Stimulated activated naive B cell treated with anti-CD40 and anti-IgM and Interleukin-4, amounts not matched to agents 10 μg/mL and 1 μg/mL and 100 μg/mL, for 72 hours (primary cell): ENCODE data around the gene SPG7.

Experiments
- ATAC-seq, 2 donors: fragments of 150-1000 bp; cut with Tn5 transposase; replicated peaks; 2 replicates each; pipeline ENCODE4 v1.10.0; 2021; ENCODE audit warnings: moderate library complexity in 1 of 2
- DNase-seq: peaks from one replicate; pipeline ENCODE4 v3.0.0; 2021
- H3K27ac Mint-ChIP-seq: one replicate; pipeline ENCODE4 v1.8.0; 2022; ENCODE audit warnings: mild to moderate bottlenecking, mixed read lengths
- H3K27me3 Mint-ChIP-seq, 2 donors: one replicate each; pipeline ENCODE4 v1.8.0; 2022; ENCODE audit warnings: mixed read lengths in 2 of 2
- H3K36me3 Mint-ChIP-seq, 2 donors: one replicate each; pipeline ENCODE4 v1.8.0; 2022; ENCODE audit warnings: mixed read lengths in 2 of 2, mild to moderate bottlenecking in 1 of 2
- H3K4me1 Mint-ChIP-seq, 2 donors: one replicate each; pipeline ENCODE4 v1.8.0; 2022; ENCODE audit warnings: mixed read lengths in 2 of 2, mild to moderate bottlenecking in 1 of 2
- H3K4me3 Mint-ChIP-seq, 2 donors: one replicate each; pipeline ENCODE4 v1.8.0; 2022; ENCODE audit warnings: mild to moderate bottlenecking in 2 of 2, mixed read lengths in 2 of 2, moderate library complexity in 1 of 2
- H3K9me3 Mint-ChIP-seq, 2 donors: one replicate each; pipeline ENCODE4 v1.8.0; 2022; ENCODE audit warnings: mixed read lengths in 2 of 2, mild to moderate bottlenecking in 1 of 2

SPG7 gene

DNA sequence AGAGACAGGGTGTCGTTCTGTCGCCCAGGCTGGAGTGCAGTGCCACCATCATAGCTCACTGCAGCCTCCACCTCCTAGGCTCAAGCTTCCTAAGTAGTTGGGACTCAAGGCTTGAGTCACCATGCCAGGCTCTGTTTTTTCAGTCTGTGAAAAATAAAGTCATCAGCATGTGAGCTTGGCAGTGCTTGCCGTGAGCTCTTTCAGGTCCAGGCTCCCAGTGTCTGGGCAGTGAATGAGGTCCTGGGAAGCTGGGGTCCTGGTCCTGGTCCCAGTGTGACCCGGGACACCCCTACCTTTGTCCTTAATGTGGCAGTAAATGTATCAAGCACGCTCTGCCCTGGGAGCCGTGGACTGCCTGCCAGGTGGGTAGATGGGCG lies 29.3 kb downstream of the SPG7 start:
- Mint-ChIP-seq H3K4me3 (no peak overlapping the region), H3K9me3 (peaks cover 0 to 2% of the 10 kb centered on the region in 2 donors), H3K36me3 (peaks cover 53 to 59% of the 10 kb centered on the region in 2 donors), H3K27me3 (no peaks in the 10 kb centered on the region), H3K4me1 (peaks cover 15 to 22% of the 10 kb centered on the region in 2 donors), H3K27ac (no peak overlapping the region)
- ATAC-seq: no peak
- DNase-seq: no peak

DNA sequence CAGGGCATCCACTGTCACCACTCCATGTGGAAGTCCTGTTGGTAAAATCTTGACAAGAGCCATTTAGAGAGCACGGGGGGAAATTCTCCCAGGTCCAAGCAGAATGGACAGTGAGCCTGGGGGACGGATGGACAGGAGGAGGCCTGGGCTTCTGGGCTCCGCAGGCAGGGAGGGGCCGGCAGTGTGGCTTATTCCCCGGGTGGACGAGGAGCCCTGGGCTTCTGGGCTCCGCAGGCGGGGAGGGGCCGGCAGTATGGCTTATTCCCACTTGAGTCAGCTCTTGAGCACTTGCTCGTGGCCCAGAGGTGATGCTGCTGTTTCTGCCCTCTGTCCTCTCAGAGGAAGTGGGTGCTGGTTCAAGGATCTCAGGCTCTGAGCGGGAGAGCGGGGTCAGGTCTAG lies 30.1 kb downstream of the SPG7 start:
- no peak for DNase-seq
- peaks cover 0 to 2% of the 10 kb centered on the region in 2 donors for H3K9me3 Mint-ChIP-seq
- H3K27me3 Mint-ChIP-seq: no peaks in the 10 kb centered on the region
- no peak overlapping the region for H3K4me3 Mint-ChIP-seq
- no peak overlapping the region for H3K27ac Mint-ChIP-seq
- no peak for ATAC-seq
- peaks cover 48 to 56% of the 10 kb centered on the region in 2 donors for H3K36me3 Mint-ChIP-seq
- peaks cover 15 to 21% of the 10 kb centered on the region in 2 donors for H3K4me1 Mint-ChIP-seq

DNA sequence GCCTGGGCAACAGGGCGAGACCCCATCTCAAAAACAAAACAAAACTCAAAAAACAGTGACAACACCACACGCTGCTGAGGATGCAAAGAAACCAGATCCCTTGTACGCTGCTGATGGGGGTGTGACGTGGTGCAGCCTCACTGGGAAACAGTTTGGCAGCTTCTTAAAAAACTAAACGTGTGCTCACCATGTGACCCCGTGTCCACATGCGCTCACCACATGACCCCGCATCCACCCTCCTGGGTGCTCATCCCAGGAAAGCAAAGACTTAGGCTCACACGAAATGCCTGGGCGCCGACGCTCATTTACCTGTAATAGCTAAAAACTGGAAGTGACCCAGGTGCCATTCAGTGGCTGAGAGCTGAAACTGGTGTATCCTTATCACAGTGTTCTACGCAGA lies 32.4 kb downstream of the SPG7 start:
- DNase-seq (no peak), ATAC-seq (no peak)
- no peak overlapping the region for H3K4me3 Mint-ChIP-seq
- H3K9me3 Mint-ChIP-seq: no peaks in the 10 kb centered on the region
- peaks cover 0 to 1% of the 10 kb centered on the region in 2 donors for H3K4me1 Mint-ChIP-seq
- H3K36me3 Mint-ChIP-seq: peaks cover 35 to 43% of the 10 kb centered on the region in 2 donors
- no peak overlapping the region for H3K27ac Mint-ChIP-seq
- H3K27me3 Mint-ChIP-seq: no peaks in the 10 kb centered on the region

DNA sequence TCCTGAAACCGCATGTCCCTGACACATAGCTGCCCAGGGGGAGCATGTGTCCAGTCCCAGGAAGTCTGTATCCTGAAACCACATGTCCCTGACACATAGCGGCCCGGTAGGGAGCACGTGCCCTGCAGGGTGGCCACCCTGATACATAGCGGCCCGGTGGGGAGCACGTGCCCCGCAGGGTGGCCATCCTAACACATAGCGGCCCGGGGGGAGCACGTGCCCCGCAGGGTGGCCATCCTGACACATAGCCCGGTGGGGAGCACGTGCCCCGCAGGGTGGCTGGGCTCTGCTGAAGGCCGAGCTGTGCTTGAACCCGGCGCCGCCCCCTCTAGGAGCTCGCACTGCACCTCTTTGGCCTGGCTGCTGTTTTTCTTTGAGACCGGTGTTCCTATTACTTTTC lies 33.6 kb downstream of the SPG7 start:
- DNase-seq (no peak), ATAC-seq (no peak)
- no peaks in the 10 kb centered on the region for H3K9me3 Mint-ChIP-seq
- H3K4me3 Mint-ChIP-seq: no peak overlapping the region
- H3K4me1 Mint-ChIP-seq: peaks cover 0 to 2% of the 10 kb centered on the region in 2 donors
- H3K27ac Mint-ChIP-seq: no peak overlapping the region
- peaks cover 35 to 44% of the 10 kb centered on the region in 2 donors for H3K36me3 Mint-ChIP-seq
- H3K27me3 Mint-ChIP-seq: no peaks in the 10 kb centered on the region

DNA sequence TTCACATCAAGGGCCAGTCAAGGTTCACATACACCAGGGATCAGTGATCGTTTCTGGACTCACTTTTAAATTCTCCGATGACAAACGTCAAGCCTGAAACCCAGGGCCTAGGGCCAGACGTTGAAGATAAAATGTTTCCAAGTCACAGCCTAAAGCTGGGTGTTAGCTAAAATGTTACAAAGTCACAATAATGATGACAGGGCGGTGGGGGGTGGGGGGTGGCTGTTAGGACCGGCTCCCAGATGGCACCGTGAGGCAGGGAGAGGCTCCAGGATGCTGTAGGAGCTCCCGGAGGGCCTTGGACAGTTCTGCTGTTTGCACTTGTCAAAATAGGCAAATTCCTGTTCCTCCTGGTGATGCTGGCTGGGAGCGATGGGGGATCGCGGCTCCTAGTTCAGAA lies 35.9 kb downstream of the SPG7 start:
- H3K4me3 Mint-ChIP-seq: no peak overlapping the region
- no peaks in the 10 kb centered on the region for H3K27me3 Mint-ChIP-seq
- peaks cover 7 to 17% of the 10 kb centered on the region in 2 donors for H3K4me1 Mint-ChIP-seq
- no peak for ATAC-seq
- H3K9me3 Mint-ChIP-seq: no peaks in the 10 kb centered on the region
- H3K27ac Mint-ChIP-seq: no peak overlapping the region
- peaks cover 45 to 54% of the 10 kb centered on the region in 2 donors for H3K36me3 Mint-ChIP-seq
- DNase-seq: no peak

DNA sequence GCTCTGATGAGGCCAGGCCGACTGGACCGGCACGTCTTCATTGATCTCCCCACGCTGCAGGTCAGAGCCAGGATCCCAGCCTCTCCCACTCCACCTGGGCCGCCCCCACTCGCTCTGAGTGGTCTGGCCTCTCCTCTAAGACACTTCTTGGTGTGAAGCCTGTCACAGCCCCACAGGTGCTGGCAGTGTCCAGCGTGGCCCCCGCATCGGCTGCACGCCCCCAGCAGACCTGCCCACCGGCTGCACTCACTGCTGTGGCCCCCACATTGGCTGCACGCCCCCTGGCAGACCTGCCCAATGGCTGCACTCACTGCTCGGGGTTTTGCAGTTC lies 36.5 kb downstream of the SPG7 start:
- ATAC-seq (no peak), DNase-seq (no peak)
- H3K4me3 Mint-ChIP-seq: no peak overlapping the region
- H3K9me3 Mint-ChIP-seq: no peaks in the 10 kb centered on the region
- no peaks in the 10 kb centered on the region for H3K27me3 Mint-ChIP-seq
- H3K36me3 Mint-ChIP-seq: peaks cover 50 to 59% of the 10 kb centered on the region in 2 donors
- H3K27ac Mint-ChIP-seq: no peak overlapping the region
- H3K4me1 Mint-ChIP-seq: peaks cover 13 to 23% of the 10 kb centered on the region in 2 donors

DNA sequence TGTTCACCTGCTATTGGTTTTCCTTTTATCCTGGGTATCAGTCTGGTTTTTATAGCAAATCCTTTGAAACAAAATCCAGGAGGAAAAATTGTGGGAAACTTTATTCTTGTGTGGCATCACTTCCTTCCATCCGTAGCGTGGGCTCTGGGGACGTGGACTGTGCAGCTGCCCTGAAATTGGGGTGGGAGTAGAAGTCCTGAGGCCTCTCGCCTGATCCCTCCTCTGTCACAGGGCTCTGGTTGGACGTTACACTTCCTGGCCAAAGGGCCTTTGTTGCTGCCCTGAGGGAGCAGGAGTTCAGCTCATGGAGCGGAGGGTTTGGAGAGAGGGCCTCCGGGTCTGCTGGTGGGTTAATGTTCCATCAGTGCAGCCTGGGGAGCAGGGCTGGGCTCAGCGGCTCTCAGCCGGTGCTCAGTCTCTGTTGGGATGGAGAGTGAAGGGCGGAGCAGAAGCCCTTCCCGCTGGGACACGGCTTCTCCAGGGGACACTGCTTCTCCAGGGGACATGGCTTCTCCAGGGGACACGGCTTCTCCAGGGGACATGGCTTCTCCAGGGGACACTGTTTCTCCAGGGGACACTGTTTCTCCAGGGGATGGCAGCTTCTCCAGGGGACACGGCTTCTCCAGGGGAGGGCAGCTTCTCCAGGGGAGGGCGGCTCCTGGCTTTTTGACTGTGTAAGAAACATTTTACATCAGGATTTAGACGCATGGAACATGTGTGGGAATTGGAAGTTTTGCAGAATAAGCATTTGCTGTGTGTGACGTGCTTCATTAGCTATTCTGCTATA lies 37.0 kb downstream of the SPG7 start:
- H3K27ac Mint-ChIP-seq: no peak overlapping the region
- peak overlapping the region in 1 of 2 donors; percentile 30 for H3K4me3 Mint-ChIP-seq
- ATAC-seq: no peak
- H3K4me1 Mint-ChIP-seq: peaks cover 16 to 29% of the 10 kb centered on the region in 2 donors
- no peak for DNase-seq
- peaks cover 50 to 60% of the 10 kb centered on the region in 2 donors for H3K36me3 Mint-ChIP-seq
- no peaks in the 10 kb centered on the region for H3K9me3 Mint-ChIP-seq
- no peaks in the 10 kb centered on the region for H3K27me3 Mint-ChIP-seq

DNA sequence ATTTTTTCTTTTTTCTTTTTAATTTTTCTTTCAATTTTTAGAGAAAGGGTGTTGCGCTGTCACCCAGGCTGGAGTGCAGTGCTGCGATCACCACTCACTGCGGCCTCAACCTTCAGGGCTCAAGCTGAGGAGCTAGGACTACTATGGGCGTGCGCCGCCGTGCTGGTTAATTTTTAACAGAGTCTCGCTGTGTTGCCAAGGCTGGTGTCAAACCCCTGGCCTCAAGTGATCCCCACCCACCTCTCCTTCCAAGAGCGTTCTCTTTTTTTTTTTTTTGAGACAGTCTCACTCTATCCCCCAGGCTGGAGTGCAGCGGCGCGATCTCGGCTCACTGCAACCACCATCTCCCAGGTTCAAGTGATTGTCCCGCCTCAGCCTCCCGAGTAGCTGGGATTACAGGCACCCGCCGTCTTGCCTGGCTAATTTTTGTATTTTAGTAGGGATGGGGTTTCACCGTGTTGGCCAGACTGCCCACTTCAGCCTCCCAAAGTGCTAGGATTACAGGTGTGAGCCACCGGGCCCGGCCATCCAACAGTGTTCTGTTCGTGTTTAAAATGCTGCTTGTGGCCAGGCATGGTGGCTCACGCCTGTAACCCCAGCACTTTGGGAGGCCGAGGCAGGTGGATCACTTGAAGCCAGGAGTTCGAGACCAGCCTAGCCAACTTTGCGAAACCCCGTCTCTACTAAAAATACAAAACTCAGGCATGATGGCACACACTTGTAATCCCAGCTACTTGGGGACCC lies 37.8 kb downstream of the SPG7 start:
- Mint-ChIP-seq H3K27ac (no peak overlapping the region), H3K27me3 (no peaks in the 10 kb centered on the region), H3K36me3 (peaks cover 51 to 60% of the 10 kb centered on the region in 2 donors), H3K4me1 (peaks cover 17 to 32% of the 10 kb centered on the region in 2 donors), H3K4me3 (no peak overlapping the region), H3K9me3 (no peaks in the 10 kb centered on the region)
- ATAC-seq: no peak
- DNase-seq: no peak

DNA sequence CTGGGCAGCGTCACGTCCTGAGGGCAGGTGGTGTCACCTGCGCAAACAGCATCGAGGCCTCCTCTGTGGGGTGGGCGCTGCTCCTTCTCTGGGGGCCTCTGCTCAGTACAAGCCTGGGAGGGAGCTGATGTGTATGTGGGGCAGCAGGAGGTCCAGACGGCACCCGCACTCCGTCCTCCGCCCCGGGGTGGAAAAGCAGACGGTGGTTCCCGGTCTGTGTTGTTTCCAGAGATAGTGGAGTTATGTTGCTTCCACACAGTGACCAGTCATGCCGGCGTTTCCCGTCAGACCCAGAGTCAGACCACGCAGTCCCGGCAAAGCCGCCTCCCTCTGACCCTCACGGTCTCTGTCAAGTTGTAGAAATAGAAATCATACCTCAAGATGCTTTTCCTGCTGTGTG lies 38.6 kb downstream of the SPG7 start:
- H3K36me3 Mint-ChIP-seq: peaks cover 55 to 62% of the 10 kb centered on the region in 2 donors
- ATAC-seq: no peak
- no peaks in the 10 kb centered on the region for H3K27me3 Mint-ChIP-seq
- H3K9me3 Mint-ChIP-seq: no peaks in the 10 kb centered on the region
- peaks cover 17 to 32% of the 10 kb centered on the region in 2 donors for H3K4me1 Mint-ChIP-seq
- DNase-seq: no peak
- no peak overlapping the region for H3K27ac Mint-ChIP-seq
- H3K4me3 Mint-ChIP-seq: no peak overlapping the region

DNA sequence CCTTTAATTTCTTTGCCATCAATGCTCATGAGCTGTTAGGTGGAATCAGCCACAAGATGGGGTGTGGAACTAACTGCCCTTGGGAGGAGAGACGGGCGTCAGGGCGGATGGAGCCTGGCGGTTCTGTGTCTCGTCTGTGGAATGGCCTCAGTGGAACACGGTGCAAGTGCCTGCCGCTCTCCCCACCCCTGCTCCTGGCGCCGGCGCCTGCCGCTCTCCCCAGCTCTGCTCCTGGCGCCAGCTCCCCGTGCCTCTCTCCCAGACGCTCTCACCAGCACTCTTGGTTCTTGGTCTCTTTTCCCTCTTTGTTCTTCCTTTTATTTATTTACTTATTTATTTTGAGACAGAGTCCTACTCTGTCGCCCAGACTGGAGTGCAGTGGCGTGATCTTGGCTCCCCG lies 39.1 kb downstream of the SPG7 start:
- ATAC-seq (no peak), DNase-seq (no peak)
- Mint-ChIP-seq H3K9me3 (no peaks in the 10 kb centered on the region), H3K4me3 (no peak overlapping the region), H3K36me3 (peaks cover 58 to 66% of the 10 kb centered on the region in 2 donors), H3K27me3 (no peaks in the 10 kb centered on the region), H3K4me1 (peaks cover 17 to 32% of the 10 kb centered on the region in 2 donors), H3K27ac (no peak overlapping the region)

DNA sequence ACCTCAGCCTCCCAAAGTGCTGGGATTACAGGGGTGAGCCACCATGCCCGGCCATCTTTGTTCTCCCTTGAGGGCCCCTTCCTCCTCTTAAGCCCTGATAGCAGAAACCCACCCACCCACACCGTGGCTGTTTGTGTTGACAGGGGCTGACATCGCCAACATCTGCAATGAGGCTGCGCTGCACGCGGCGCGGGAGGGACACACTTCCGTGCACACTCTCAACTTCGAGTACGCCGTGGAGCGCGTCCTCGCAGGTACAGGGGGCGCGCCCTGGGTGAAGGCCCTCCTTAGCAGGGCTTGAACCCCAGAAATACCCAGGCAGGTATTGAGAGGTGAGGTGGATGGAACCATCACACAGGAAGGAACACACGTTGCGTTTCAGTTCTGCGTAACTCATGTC lies 39.7 kb downstream of the SPG7 start:
- Mint-ChIP-seq H3K4me3 (no peak overlapping the region), H3K27me3 (no peaks in the 10 kb centered on the region)
- no peak for ATAC-seq

DNA sequence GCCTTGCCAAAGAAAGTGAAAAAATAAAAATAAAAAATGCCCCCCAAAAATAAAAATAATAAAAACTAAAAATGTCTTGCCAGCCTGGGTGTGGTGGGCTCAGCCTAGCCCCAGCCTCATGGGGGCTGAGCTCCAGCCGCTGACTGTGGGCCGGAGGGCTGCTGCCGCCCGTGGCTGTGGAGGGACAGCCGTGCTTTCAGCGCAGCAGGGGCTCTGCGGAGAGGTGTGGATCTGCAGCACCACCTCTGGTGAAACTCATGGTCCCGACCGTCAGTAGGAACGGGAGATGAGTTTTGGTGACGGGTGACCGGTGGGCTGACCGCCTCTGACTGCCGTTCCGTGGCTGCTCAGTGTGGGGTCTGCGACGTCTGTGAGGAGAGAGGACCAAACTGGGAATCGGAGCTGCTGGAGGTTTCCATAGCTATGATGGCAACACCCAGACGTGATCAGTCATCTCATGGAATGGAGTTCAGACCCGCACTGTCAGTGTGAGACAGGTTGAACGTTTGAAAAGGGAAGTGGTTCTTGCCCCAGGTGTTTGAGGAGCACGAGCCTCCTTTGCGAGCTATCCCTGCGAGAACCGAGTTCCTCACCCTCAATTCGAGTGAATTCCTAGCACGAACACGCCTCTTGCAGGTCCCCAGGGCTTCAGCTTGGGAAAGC lies 40.3 kb downstream of the SPG7 start:
- Mint-ChIP-seq H3K4me1 (peaks cover 17 to 32% of the 10 kb centered on the region in 2 donors), H3K36me3 (peaks cover 63 to 69% of the 10 kb centered on the region in 2 donors), H3K9me3 (no peaks in the 10 kb centered on the region), H3K27me3 (no peaks in the 10 kb centered on the region), H3K4me3 (no peak overlapping the region), H3K27ac (no peak overlapping the region)
- ATAC-seq (peak; percentile 83 to 86), DNase-seq (no peak)

More for the DNA sequence above, 39.7 kb downstream of the SPG7 start:
- Mint-ChIP-seq H3K36me3 (peaks cover 60 to 67% of the 10 kb centered on the region in 2 donors), H3K27ac (no peak overlapping the region), H3K4me1 (peaks cover 17 to 32% of the 10 kb centered on the region in 2 donors), H3K9me3 (no peaks in the 10 kb centered on the region)
- DNase-seq: no peak

DNA sequence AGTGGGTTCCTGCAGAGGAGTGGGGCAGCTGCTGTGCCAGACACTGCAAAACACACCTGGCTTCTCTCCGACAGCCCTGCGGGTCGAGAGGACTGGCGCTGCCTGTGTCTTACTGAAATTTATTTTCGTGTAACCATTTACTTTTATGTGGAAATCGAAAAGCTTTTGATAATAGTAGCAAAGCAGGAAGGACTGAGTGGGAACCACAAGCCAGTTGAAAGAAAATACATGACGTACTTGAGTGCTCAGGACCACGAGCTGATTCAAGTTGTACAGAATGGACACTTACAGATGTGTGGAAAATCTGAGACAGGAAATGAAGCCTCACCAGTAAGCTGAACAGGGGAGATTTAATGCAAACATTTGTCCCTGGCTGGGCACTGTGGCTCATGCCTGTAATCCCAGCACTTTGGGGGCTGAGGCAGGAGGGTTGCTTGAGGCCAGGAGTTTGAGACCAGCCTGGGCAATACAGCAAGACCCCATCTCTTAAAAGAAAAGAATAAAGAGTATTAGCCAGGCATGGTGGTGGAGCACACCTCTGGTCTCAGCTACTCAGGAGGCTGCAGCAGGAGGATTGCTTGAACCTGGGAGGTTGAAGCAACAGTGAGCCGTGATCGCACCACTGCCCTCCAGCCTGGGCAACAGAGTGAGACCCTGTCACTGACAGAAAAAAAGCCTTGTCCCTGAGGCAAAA lies 41.0 kb downstream of the SPG7 start:
- Mint-ChIP-seq H3K9me3 (no peaks in the 10 kb centered on the region), H3K4me1 (peaks cover 17 to 32% of the 10 kb centered on the region in 2 donors), H3K27ac (peak overlapping the region; percentile 79), H3K36me3 (peaks cover 66 to 69% of the 10 kb centered on the region in 2 donors), H3K4me3 (no peak overlapping the region), H3K27me3 (no peaks in the 10 kb centered on the region)
- peak; percentile 66 to 72 for ATAC-seq
- DNase-seq: no peak

DNA sequence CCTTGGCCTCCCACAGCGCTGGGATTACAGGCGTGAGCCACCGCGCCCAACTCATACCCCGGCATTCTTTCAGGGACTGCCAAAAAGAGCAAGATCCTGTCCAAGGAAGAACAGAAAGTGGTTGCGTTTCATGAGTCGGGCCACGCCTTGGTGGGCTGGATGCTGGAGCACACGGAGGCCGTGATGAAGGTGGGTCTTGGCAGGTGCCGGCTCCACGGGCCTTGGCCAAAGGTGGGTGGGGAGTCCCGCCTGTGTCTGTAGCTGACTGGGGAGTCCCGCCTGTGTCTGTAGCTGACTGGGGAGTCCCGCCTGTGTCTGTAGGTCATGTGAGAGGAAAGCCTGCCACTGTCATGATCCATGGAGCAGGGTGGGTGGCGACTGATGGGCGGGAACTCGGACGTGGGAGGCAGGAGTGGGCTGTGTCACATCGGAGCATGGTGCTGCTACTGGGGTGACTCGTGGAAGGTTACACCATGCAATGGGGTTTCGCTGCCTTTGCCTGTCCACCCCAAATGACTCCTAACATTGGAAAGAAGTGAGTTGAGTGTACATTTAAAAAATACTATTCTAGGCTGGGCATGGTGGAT lies 42.3 kb downstream of the SPG7 start:
- Mint-ChIP-seq H3K9me3 (no peaks in the 10 kb centered on the region), H3K36me3 (peaks cover 62 to 66% of the 10 kb centered on the region in 2 donors), H3K27me3 (no peaks in the 10 kb centered on the region), H3K27ac (no peak overlapping the region), H3K4me1 (peaks cover 17 to 32% of the 10 kb centered on the region in 2 donors), H3K4me3 (no peak overlapping the region)
- ATAC-seq (no peak), DNase-seq (no peak)
